Naive thymus-derived CD4-positive, alpha-beta T cell (primary cell): ENCODE measurements around the gene VAV2. TPM values are rescaled to one million over a fixed set of nuclear protein-coding genes. Genes with fewer than 3 reads are reported as not detected.
A peak's percentile ranks its signal among the peaks of the same experiment; 100 is the strongest.

ENCODE experiments used
- ATAC-seq: fragments of 150-1000 bp; cut with Tn5 transposase; 2 replicates; pipeline ENCODE4 v1.10.0; 2021; ENCODE audit warnings: mild to moderate bottlenecking, moderate library complexity
- CTCF ChIA-PET: fragments of 350-600 bp; sonication (Branson Sonifier 250); formaldehyde crosslinking; loops from one replicate; lab custom pipeline; 2021; ENCODE audit warnings: antibody characterized with exemption; lab: Charles Lee
- POLR2A ChIA-PET: fragments of 350-600 bp; sonication (Branson Sonifier 250); formaldehyde crosslinking; loops from one replicate; lab custom pipeline; 2021; ENCODE audit warnings: antibody characterized with exemption, inconsistent platforms; lab: Charles Lee
- DNase-seq, 9 donors: peaks; one replicate each; pipeline versions ENCODE4 v3.0.0 to v3.0.0-alpha.2; 2020 to 2022; ENCODE audit warnings: mixed read lengths in 1 of 9
- H3K27ac ChIP-seq: one replicate; pipeline ENCODE4 v1.7.0; 2013; ENCODE audit warnings: mild to moderate bottlenecking, low read depth, low read length, moderate library complexity
- H3K27me3 ChIP-seq, 2 donors: one replicate each; pipeline ENCODE4 v1.7.0; 2013; ENCODE audit warnings: low read length in 2 of 2, mild to moderate bottlenecking in 2 of 2, moderate library complexity in 2 of 2; ENCODE audit not compliant: control insufficient read depth in 2 of 2, insufficient read depth in 2 of 2
- H3K36me3 ChIP-seq, 3 experiments: 1 replicate in 2 of 3; 2 replicates in 1 of 3; pipeline ENCODE4 v1.7.0; 2013; ENCODE audit warnings: low read length in 3 of 3, mild to moderate bottlenecking in 3 of 3, moderate library complexity in 1 of 3; ENCODE audit not compliant: insufficient read depth in 3 of 3, control insufficient read depth in 2 of 3
- H3K4me1 ChIP-seq, 2 donors: one replicate each; pipeline ENCODE4 v1.7.0; 2013; ENCODE audit warnings: low read length in 2 of 2, mild to moderate bottlenecking in 2 of 2, moderate library complexity in 1 of 2; ENCODE audit not compliant: control insufficient read depth in 2 of 2, insufficient read depth in 2 of 2
- H3K4me3 ChIP-seq: 2 replicates; pipeline ENCODE4 v1.7.0; 2013; ENCODE audit warnings: mild to moderate bottlenecking, low read length
- H3K9me3 ChIP-seq, 3 experiments: 1 replicate in 2 of 3; 2 replicates in 1 of 3; pipeline ENCODE4 v1.7.0; 2013; ENCODE audit warnings: low read length in 3 of 3; ENCODE audit not compliant: control insufficient read depth in 2 of 3
- H3K27ac Mint-ChIP-seq, 9 donors: one replicate each; pipeline ENCODE4 v1.8.0; 2020 to 2022; ENCODE audit warnings: mixed read lengths in 9 of 9, mild to moderate bottlenecking in 8 of 9, moderate library complexity in 5 of 9, inconsistent platforms in 2 of 9
- H3K27me3 Mint-ChIP-seq, 5 donors: one replicate each; pipeline ENCODE4 v1.8.0; 2021 to 2022; ENCODE audit warnings: mixed read lengths in 5 of 5, mild to moderate bottlenecking in 1 of 5
- H3K36me3 Mint-ChIP-seq, 5 donors: one replicate each; pipeline ENCODE4 v1.8.0; 2020 to 2022; ENCODE audit warnings: mixed read lengths in 5 of 5, mild to moderate bottlenecking in 3 of 5, inconsistent platforms in 1 of 5
- H3K4me1 Mint-ChIP-seq, 7 donors: one replicate each; pipeline ENCODE4 v1.8.0; 2020 to 2022; ENCODE audit warnings: mixed read lengths in 7 of 7, mild to moderate bottlenecking in 3 of 7, inconsistent platforms in 1 of 7
- H3K4me3 Mint-ChIP-seq, 10 donors: one replicate each; pipeline ENCODE4 v1.8.0; 2020 to 2022; ENCODE audit warnings: mild to moderate bottlenecking in 10 of 10, mixed read lengths in 10 of 10, moderate library complexity in 6 of 10, inconsistent platforms in 2 of 10
- H3K9me3 Mint-ChIP-seq, 11 donors: one replicate each; pipeline ENCODE4 v1.8.0; 2020 to 2022; ENCODE audit warnings: mixed read lengths in 11 of 11, mild to moderate bottlenecking in 4 of 11, inconsistent platforms in 1 of 11, moderate library complexity in 1 of 11
- intact Hi-C, 2 donors: fragments of 100-400 bp; cut with micrococcal nuclease; formaldehyde crosslinking; loops; one replicate each; pipeline ENCODE4 v1.15.1; 2023
- polyA plus RNA-seq, 2 donors: library from polyadenylated mRNA; unstranded; fragments of 300-500 nt; fragmentation: Illumina TruSeq; gene quantifications; one replicate each; pipeline ENCODE4 v1.2.3, GENCODE V29; 2021
- total RNA-seq, 6 experiments: library from RNA in 5 of 6; stranded (reverse) in 5 of 6; gene quantifications; 1 replicate in 5 of 6; 2 replicates in 1 of 6; pipeline ENCODE4 v1.2.3 and lab custom pipeline; 2021 to 2026

The VAV2 gene
- total and polyA plus RNA-seq, 7 experiments from 2014 or later: 0.18 to 14.4 (median 1.9) TPM

DNA sequence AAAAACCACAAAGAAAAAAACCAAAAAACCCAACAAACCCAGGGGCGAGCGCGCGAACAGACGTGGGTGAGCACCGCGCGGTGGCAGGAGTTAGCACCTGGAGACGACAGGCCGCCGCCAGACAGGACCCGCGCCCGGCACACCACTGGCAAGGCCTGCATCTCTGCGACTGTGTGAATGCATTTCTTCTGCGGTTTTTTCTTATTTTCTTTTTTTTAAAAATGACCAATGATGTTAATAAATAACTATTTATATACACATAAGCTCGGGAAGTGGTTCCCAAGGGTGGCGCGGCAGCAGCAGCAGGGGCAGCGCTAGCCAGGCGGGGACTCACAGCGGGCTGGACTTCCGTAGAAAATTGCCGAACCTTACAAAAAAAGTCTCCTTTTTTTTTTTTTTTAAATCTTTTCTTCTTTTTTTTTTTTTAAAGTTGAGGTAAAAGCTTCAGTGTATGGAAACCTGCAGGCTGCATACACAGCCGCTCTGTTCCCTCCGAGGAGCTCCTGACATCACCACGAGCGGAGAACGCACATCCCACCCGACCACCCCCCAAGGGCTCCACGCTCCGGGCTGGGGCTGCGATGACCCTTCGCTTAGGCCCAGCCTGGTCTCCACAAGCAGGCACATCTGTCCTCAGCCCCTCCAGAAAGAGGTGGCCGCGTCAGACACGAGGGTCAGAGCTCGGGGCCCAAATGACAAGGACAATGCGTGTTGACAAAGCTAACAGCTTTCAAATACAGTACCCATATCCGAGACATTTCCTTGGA, 40.5 kb upstream of the VAV2 start:
- ChIA-PET CTCF (interaction anchor here (0.6 kb wide), 2 partner anchors 11 to 47 kb away, joined by 3 to 4 read pairs; no protein-coding TSS in a partner anchor), POLR2A (no interaction called here)
- Mint-ChIP-seq H3K36me3 (peaks cover 3 to 25% (median 11%) of the 10 kb centered on the region in 5 donors), H3K27ac (no peak overlapping the region), H3K27me3 (no peaks in the 10 kb centered on the region), H3K9me3 (peaks cover 0 to 2% (median 0%) of the 10 kb centered on the region in 11 donors), H3K4me1 (peaks cover 0 to 10% (median 0%) of the 10 kb centered on the region in 7 donors), H3K4me3 (no peak overlapping the region)
- Histone ChIP-seq H3K4me3 (no peak overlapping the region), H3K27me3 (no peaks in the 10 kb centered on the region), H3K4me1 (no peaks in the 10 kb centered on the region), H3K36me3 (peaks cover 0 to 53% (median 4%) of the 10 kb centered on the region in 3 experiments), H3K9me3 (no peaks in the 10 kb centered on the region), H3K27ac (no peak overlapping the region)
- intact Hi-C loops: no loop called here
- ATAC-seq: no peak
- DNase-seq: no peak

DNA sequence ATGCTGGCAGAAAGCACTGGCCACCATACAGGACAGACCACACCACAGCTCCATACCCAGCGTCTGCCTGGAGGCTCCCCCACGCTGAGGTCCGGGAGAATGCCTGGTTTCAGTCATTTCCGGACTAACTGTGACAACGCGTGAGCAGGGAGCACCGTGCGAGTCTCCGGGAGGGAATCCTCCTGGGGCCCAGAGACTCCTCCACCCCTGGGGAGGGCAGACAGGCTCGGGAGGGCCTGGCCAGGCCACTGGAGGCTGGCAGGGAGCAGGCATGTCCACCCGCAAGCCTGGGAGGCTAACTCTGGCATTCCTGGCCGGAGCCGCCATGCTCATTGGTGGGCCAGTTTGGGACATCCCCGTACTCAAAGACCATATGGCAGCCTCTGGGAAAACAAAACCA, 39.7 kb upstream of the VAV2 start:
- DNase-seq: no peak
- intact Hi-C loops: no loop called here
- H3K4me1 Mint-ChIP-seq: peaks cover 0 to 14% (median 4%) of the 10 kb centered on the region in 7 donors

DNA sequence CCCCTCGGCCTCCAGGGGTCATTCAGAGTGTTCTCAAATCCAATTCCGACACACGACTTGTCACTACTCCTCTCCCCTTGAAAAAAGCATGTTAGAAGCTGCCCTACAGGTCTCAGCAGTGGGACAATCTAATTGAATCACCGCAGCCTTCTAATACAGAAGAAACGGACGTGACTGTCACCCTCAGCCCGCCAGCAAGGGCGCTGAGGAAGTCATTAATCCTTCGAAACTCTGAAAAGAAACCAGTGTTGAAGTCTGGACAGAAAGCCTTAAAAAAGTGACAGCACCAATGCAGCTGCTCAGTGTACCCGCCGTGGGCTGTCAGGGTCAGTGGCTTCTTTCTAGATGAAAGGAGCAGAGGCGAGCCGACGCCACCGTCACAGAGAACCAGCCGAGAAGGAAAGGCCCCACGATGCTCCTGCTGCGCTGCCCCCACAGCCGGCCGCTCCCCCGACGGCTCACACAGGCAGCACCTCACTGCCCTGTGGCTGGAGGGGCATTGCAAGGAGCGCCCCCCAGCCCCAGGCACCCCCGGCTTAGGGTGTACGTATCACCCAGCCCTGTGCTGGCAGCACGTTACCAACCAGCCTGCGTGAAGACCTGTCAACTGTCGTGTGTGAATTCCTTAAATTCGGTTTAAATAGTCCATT, 38.8 kb upstream of the VAV2 start:
- Mint-ChIP-seq H3K36me3 (peaks cover 0 to 22% (median 9%) of the 10 kb centered on the region in 5 donors), H3K9me3 (peaks cover 0 to 2% (median 0%) of the 10 kb centered on the region in 11 donors), H3K4me1 (peaks cover 0 to 15% (median 7%) of the 10 kb centered on the region in 7 donors), H3K4me3 (no peak overlapping the region), H3K27ac (peak overlapping the region in 1 of 9 donors; percentile 18), H3K27me3 (no peaks in the 10 kb centered on the region)
- Histone ChIP-seq H3K4me1 (peaks cover 4 to 7% of the 10 kb centered on the region in 2 donors), H3K36me3 (peaks cover 0 to 48% (median 4%) of the 10 kb centered on the region in 3 experiments), H3K9me3 (no peaks in the 10 kb centered on the region), H3K4me3 (no peak overlapping the region), H3K27ac (no peak overlapping the region), H3K27me3 (no peaks in the 10 kb centered on the region)
- ATAC-seq: no peak
- intact Hi-C loops: no loop called here
- POLR2A ChIA-PET: no interaction called here
- no peak for DNase-seq
- CTCF ChIA-PET: interaction anchor here (0.6 kb wide), 1 partner anchor 1747 kb away, joined by 3 read pairs; no protein-coding TSS in a partner anchor

More for the DNA sequence above, 39.7 kb upstream of the VAV2 start:
- H3K27ac Mint-ChIP-seq: peak overlapping the region in 1 of 9 donors; percentile 32
- no peak for ATAC-seq
- no peak overlapping the region for H3K4me3 ChIP-seq
- no peaks in the 10 kb centered on the region for H3K27me3 ChIP-seq
- H3K4me1 ChIP-seq: no peaks in the 10 kb centered on the region
- H3K9me3 ChIP-seq: no peaks in the 10 kb centered on the region
- ChIA-PET CTCF (no interaction called here), POLR2A (no interaction called here)
- H3K27me3 Mint-ChIP-seq: no peaks in the 10 kb centered on the region
- H3K9me3 Mint-ChIP-seq: peaks cover 0 to 2% (median 0%) of the 10 kb centered on the region in 11 donors
- no peak overlapping the region for H3K4me3 Mint-ChIP-seq
- no peak overlapping the region for H3K27ac ChIP-seq
- H3K36me3 Mint-ChIP-seq: peaks cover 3 to 27% (median 10%) of the 10 kb centered on the region in 5 donors
- peaks cover 0 to 53% (median 4%) of the 10 kb centered on the region in 3 experiments for H3K36me3 ChIP-seq

GRCh38 chr9:134029248-134030226, 37.4 kb upstream of the VAV2 start:
- Mint-ChIP-seq H3K27me3 (no peaks in the 10 kb centered on the region), H3K36me3 (peaks cover 0 to 19% (median 7%) of the 10 kb centered on the region in 5 donors), H3K9me3 (no peaks in the 10 kb centered on the region), H3K4me3 (no peak overlapping the region), H3K4me1 (peaks cover 0 to 18% (median 8%) of the 10 kb centered on the region in 7 donors), H3K27ac (peak overlapping the region in 1 of 9 donors; percentile 38)
- Histone ChIP-seq H3K9me3 (no peaks in the 10 kb centered on the region), H3K36me3 (peaks cover 0 to 34% (median 4%) of the 10 kb centered on the region in 3 experiments), H3K4me3 (no peak overlapping the region), H3K4me1 (peaks cover 5 to 7% of the 10 kb centered on the region in 2 donors), H3K27me3 (no peaks in the 10 kb centered on the region), H3K27ac (no peak overlapping the region)
- no peak for DNase-seq
- intact Hi-C loops: loop anchor here (5.0 to 10.0 kb wide), 2 partner anchors 652 to 1875 kb away; partner anchors contain the start of genes CAMSAP1 (in 1 of the 2), STKLD1 (in 1 of the 2) and SURF4 (in 1 of the 2)
- ChIA-PET CTCF (no interaction called here), POLR2A (no interaction called here)
- no peak for ATAC-seq

DNA sequence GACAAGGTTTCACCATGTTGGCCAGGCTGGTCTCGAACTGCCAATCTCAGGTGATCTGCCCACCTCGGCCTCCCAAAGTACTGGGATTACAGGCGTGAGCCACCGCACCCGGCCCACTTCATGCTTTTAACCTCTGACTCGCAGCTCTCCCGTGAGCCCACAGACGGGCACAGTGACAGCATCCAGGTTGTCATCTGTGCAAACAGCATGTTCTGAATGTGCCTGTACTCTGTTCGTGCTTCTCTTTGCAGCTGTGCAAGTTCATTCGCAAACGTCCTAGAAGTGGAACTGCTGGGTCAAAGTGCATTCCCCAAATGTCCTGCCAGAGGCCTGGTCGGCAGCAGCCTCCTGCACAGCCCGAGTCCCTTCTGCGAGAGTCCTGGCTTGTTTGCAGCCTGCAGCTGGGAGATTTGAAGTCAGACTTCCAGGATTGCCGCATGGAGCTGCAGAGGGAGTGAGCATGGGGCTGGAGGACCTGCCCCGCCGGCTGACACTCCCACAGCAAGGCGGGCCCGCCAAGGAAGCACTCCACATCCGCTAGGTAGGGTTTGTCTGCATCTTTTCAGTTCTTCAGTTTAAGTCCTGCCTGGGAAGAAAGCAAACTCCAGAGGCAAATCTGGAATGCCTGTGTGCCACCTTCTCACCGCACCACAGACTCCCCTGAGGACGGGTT, 36.6 kb upstream of the VAV2 start:
- ChIA-PET POLR2A (interaction anchor here (4.2 kb wide), 1 partner anchor 106 kb away, joined by 18 read pairs; the partner anchor contains the start of gene WDR5), CTCF (no interaction called here)
- Histone ChIP-seq H3K4me1 (peaks cover 5 to 7% of the 10 kb centered on the region in 2 donors), H3K27me3 (no peaks in the 10 kb centered on the region), H3K4me3 (no peak overlapping the region), H3K27ac (no peak overlapping the region), H3K9me3 (no peaks in the 10 kb centered on the region), H3K36me3 (peaks cover 0 to 25% (median 4%) of the 10 kb centered on the region in 3 experiments)
- Mint-ChIP-seq H3K4me1 (peaks cover 0 to 22% (median 11%) of the 10 kb centered on the region in 7 donors), H3K27me3 (no peaks in the 10 kb centered on the region), H3K4me3 (peak overlapping the region in 2 of 10 donors; percentile 17 to 51), H3K9me3 (no peaks in the 10 kb centered on the region), H3K27ac (no peak overlapping the region), H3K36me3 (peaks cover 0 to 19% (median 7%) of the 10 kb centered on the region in 5 donors)
- intact Hi-C loops: loop anchor here (5.0 to 10.0 kb wide), 2 partner anchors 651 to 1876 kb away; partner anchors contain the start of genes CAMSAP1 (in 1 of the 2), STKLD1 (in 1 of the 2) and SURF4 (in 1 of the 2)
- no peak for ATAC-seq
- DNase-seq: no peak
